Immature natural killer cell (primary cell): ENCODE data around the gene TUBGCP3. TPM values are rescaled to one million over a fixed set of nuclear protein-coding genes. Genes with fewer than 3 reads are reported as not detected.

ENCODE experiments used
- DNase-seq, 3 donors: peaks; one replicate each; pipeline ENCODE4 v3.0.0; 2022; ENCODE audit warnings: mixed read lengths in 1 of 3
- H3K27ac Mint-ChIP-seq, 6 donors: one replicate each; pipeline ENCODE4 v1.8.0; 2020; ENCODE audit warnings: mixed read lengths in 6 of 6, mild to moderate bottlenecking in 5 of 6, inconsistent platforms in 4 of 6, moderate library complexity in 3 of 6
- H3K27me3 Mint-ChIP-seq, 3 donors: one replicate each; pipeline ENCODE4 v1.8.0; 2020 to 2021; ENCODE audit warnings: low read depth in 3 of 3, mild to moderate bottlenecking in 3 of 3, mixed read lengths in 3 of 3, moderate library complexity in 3 of 3, inconsistent platforms in 1 of 3
- H3K36me3 Mint-ChIP-seq, 3 donors: one replicate each; pipeline ENCODE4 v1.8.0; 2020; ENCODE audit warnings: mixed read lengths in 3 of 3, inconsistent platforms in 2 of 3, mild to moderate bottlenecking in 2 of 3
- H3K4me1 Mint-ChIP-seq, 2 donors: one replicate each; pipeline ENCODE4 v1.8.0; 2020; ENCODE audit warnings: inconsistent platforms in 2 of 2, mild to moderate bottlenecking in 2 of 2, mixed read lengths in 2 of 2, moderate library complexity in 1 of 2
- H3K4me3 Mint-ChIP-seq, 5 donors: one replicate each; pipeline ENCODE4 v1.8.0; 2020; ENCODE audit warnings: mild to moderate bottlenecking in 5 of 5, mixed read lengths in 5 of 5, inconsistent platforms in 3 of 5, moderate library complexity in 3 of 5
- H3K9me3 Mint-ChIP-seq, 6 donors: one replicate each; pipeline ENCODE4 v1.8.0; 2020; ENCODE audit warnings: mild to moderate bottlenecking in 6 of 6, mixed read lengths in 6 of 6, inconsistent platforms in 4 of 6, moderate library complexity in 3 of 6
- polyA plus RNA-seq, 3 donors: library from polyadenylated mRNA; unstranded; fragments of 300-500 nt; fragmentation: Illumina TruSeq; gene quantifications; one replicate each; pipeline ENCODE4 v1.2.3, GENCODE V29; 2021

TUBGCP3 gene
- polyA plus RNA-seq, 3 donors from 2014 or later, result 12.3 to 20.5 (median 18.3) TPM

- Mint-ChIP-seq H3K27ac (no peak overlapping the region), H3K27me3 (no peaks in the 10 kb centered on the region), H3K4me1 (peaks cover 44 to 81% of the 10 kb centered on the region in 2 donors), H3K9me3 (no peaks in the 10 kb centered on the region), H3K36me3 (peaks cover 0 to 23% (median 0%) of the 10 kb centered on the region in 3 donors), H3K4me3 (no peak overlapping the region)
- no peak for DNase-seq
Measured at GRCh38 chr13:112580211-112580610, 7.7 kb downstream of the TUBGCP3 start.

GRCh38 chr13:112579310-112579843 is 8.6 kb downstream of the TUBGCP3 start:
- no peak for DNase-seq
- peaks cover 0 to 23% (median 0%) of the 10 kb centered on the region in 3 donors for H3K36me3 Mint-ChIP-seq
- H3K9me3 Mint-ChIP-seq, result no peaks in the 10 kb centered on the region
- no peak overlapping the region for H3K4me3 Mint-ChIP-seq
- H3K27ac Mint-ChIP-seq, result no peak overlapping the region
- no peaks in the 10 kb centered on the region for H3K27me3 Mint-ChIP-seq
- H3K4me1 Mint-ChIP-seq, result peaks cover 52 to 83% of the 10 kb centered on the region in 2 donors

GRCh38 chr13:112576768-112577167 is 11.2 kb downstream of the TUBGCP3 start:
- Mint-ChIP-seq H3K9me3 (no peaks in the 10 kb centered on the region), H3K27me3 (no peaks in the 10 kb centered on the region), H3K4me3 (no peak overlapping the region), H3K27ac (no peak overlapping the region), H3K36me3 (peaks cover 0 to 19% (median 0%) of the 10 kb centered on the region in 3 donors), H3K4me1 (peaks cover 60 to 80% of the 10 kb centered on the region in 2 donors)
- no peak for DNase-seq

GRCh38 chr13:112576191-112576590 is 11.8 kb downstream of the TUBGCP3 start:
- Mint-ChIP-seq H3K9me3 (no peaks in the 10 kb centered on the region), H3K27ac (no peak overlapping the region), H3K36me3 (peaks cover 0 to 16% (median 0%) of the 10 kb centered on the region in 3 donors), H3K27me3 (no peaks in the 10 kb centered on the region), H3K4me3 (no peak overlapping the region), H3K4me1 (peaks cover 58 to 78% of the 10 kb centered on the region in 2 donors)
- DNase-seq, result no peak

- Mint-ChIP-seq H3K4me3 (peak overlapping the region in 1 of 5 donors; percentile 22), H3K4me1 (peaks cover 53 to 78% of the 10 kb centered on the region in 2 donors), H3K36me3 (peaks cover 0 to 16% (median 0%) of the 10 kb centered on the region in 3 donors), H3K27ac (peak overlapping the region in 1 of 6 donors; percentile 8), H3K27me3 (no peaks in the 10 kb centered on the region), H3K9me3 (no peaks in the 10 kb centered on the region)
- no peak for DNase-seq
Measured at GRCh38 chr13:112575675-112576074, 12.3 kb downstream of the TUBGCP3 start.

- H3K4me3 Mint-ChIP-seq, result peak overlapping the region in 2 of 5 donors; percentile 19 to 22
Measured at GRCh38 chr13:112574834-112575613, 12.9 kb downstream of the TUBGCP3 start.

GRCh38 chr13:112574416-112574815 is 13.5 kb downstream of the TUBGCP3 start:
- no peaks in the 10 kb centered on the region for H3K9me3 Mint-ChIP-seq
- H3K36me3 Mint-ChIP-seq, result peaks cover 0 to 16% (median under 1%) of the 10 kb centered on the region in 3 donors
- peak overlapping the region in 4 of 5 donors; percentile 3 to 19 (median 6) for H3K4me3 Mint-ChIP-seq
- H3K27ac Mint-ChIP-seq, result peak overlapping the region in 5 of 6 donors; percentile 14 to 70 (median 21)
- DNase-seq, result no peak
- no peaks in the 10 kb centered on the region for H3K27me3 Mint-ChIP-seq
- peaks cover 47 to 76% of the 10 kb centered on the region in 2 donors for H3K4me1 Mint-ChIP-seq

More at GRCh38 chr13:112574834-112575613, 12.9 kb downstream of the TUBGCP3 start:
- no peak for DNase-seq
- Mint-ChIP-seq H3K9me3 (no peaks in the 10 kb centered on the region), H3K27me3 (no peaks in the 10 kb centered on the region), H3K36me3 (peaks cover 0 to 16% (median 0%) of the 10 kb centered on the region in 3 donors), H3K27ac (peak overlapping the region in 2 of 6 donors; percentile 52 to 70), H3K4me1 (peaks cover 51 to 75% of the 10 kb centered on the region in 2 donors)

- Mint-ChIP-seq H3K4me1 (peaks cover 44 to 77% of the 10 kb centered on the region in 2 donors), H3K9me3 (no peaks in the 10 kb centered on the region), H3K27ac (peak overlapping the region in 1 of 6 donors; percentile 52), H3K36me3 (peaks cover 0 to 14% (median 6%) of the 10 kb centered on the region in 3 donors), H3K4me3 (no peak overlapping the region), H3K27me3 (no peaks in the 10 kb centered on the region)
- DNase-seq, result no peak
Measured at GRCh38 chr13:112573710-112574109, 14.2 kb downstream of the TUBGCP3 start.

- H3K36me3 Mint-ChIP-seq, result peaks cover 0 to 11% (median 6%) of the 10 kb centered on the region in 3 donors
- H3K27ac Mint-ChIP-seq, result peak overlapping the region in 2 of 6 donors; percentile 42 to 50
- DNase-seq, result no peak
- H3K27me3 Mint-ChIP-seq, result no peaks in the 10 kb centered on the region
- no peaks in the 10 kb centered on the region for H3K9me3 Mint-ChIP-seq
- peaks cover 42 to 70% of the 10 kb centered on the region in 2 donors for H3K4me1 Mint-ChIP-seq
- no peak overlapping the region for H3K4me3 Mint-ChIP-seq
Measured at GRCh38 chr13:112572366-112572765, 15.6 kb downstream of the TUBGCP3 start.

GRCh38 chr13:112569821-112570220 is 18.1 kb downstream of the TUBGCP3 start:
- DNase-seq, result no peak
- Mint-ChIP-seq H3K4me1 (peaks cover 24 to 44% of the 10 kb centered on the region in 2 donors), H3K9me3 (no peaks in the 10 kb centered on the region), H3K27me3 (no peaks in the 10 kb centered on the region), H3K36me3 (peaks cover 0 to 13% (median 0%) of the 10 kb centered on the region in 3 donors), H3K27ac (no peak overlapping the region), H3K4me3 (no peak overlapping the region)

GRCh38 chr13:112567161-112567862 is 20.6 kb downstream of the TUBGCP3 start:
- Mint-ChIP-seq H3K27ac (peak overlapping the region in 2 of 6 donors; percentile 7 to 9), H3K4me3 (no peak overlapping the region), H3K27me3 (no peaks in the 10 kb centered on the region), H3K9me3 (no peaks in the 10 kb centered on the region), H3K36me3 (peaks cover 5 to 29% (median 11%) of the 10 kb centered on the region in 3 donors), H3K4me1 (peaks cover 2 to 27% of the 10 kb centered on the region in 2 donors)
- DNase-seq, result no peak

GRCh38 chr13:112562786-112563383 is 25.1 kb downstream of the TUBGCP3 start:
- H3K9me3 Mint-ChIP-seq, result no peaks in the 10 kb centered on the region
- H3K27me3 Mint-ChIP-seq, result peaks cover 0 to 4% (median under 1%) of the 10 kb centered on the region in 3 donors
- H3K4me1 Mint-ChIP-seq, result peaks cover 3 to 6% of the 10 kb centered on the region in 2 donors
- no peak for DNase-seq
- H3K27ac Mint-ChIP-seq, result peak overlapping the region in 2 of 6 donors; percentile 1 to 27
- H3K4me3 Mint-ChIP-seq, result no peak overlapping the region
- peaks cover 12 to 34% (median 15%) of the 10 kb centered on the region in 3 donors for H3K36me3 Mint-ChIP-seq

GRCh38 chr13:112562254-112562653 is 25.7 kb downstream of the TUBGCP3 start:
- Mint-ChIP-seq H3K9me3 (no peaks in the 10 kb centered on the region), H3K4me3 (no peak overlapping the region), H3K4me1 (peaks cover 3 to 6% of the 10 kb centered on the region in 2 donors), H3K27ac (no peak overlapping the region), H3K27me3 (peaks cover 0 to 4% (median 1%) of the 10 kb centered on the region in 3 donors), H3K36me3 (peaks cover 12 to 40% (median 21%) of the 10 kb centered on the region in 3 donors)
- DNase-seq, result no peak
